Hepatocyte (in vitro differentiated cells): ENCODE data around the gene CD40. TPM values are rescaled to one million over a fixed set of nuclear protein-coding genes. Genes with fewer than 3 reads are reported as not detected.

Source experiments
- DNase-seq: peaks from one replicate; pipeline ENCODE4 v3.0.0-alpha.2; 2016; ENCODE audit warnings: low spot score
- H2AFZ ChIP-seq: fragments of 200-600 bp; sonication (generic); 2 replicates; pipeline ENCODE4 v1.6.0; 2016; ENCODE audit warnings: antibody characterized with exemption, mild to moderate bottlenecking
- H3K27ac ChIP-seq: fragments of 200-600 bp; sonication (generic); 2 replicates; pipeline ENCODE4 v1.5.1; 2016; ENCODE audit warnings: mild to moderate bottlenecking
- H3K27me3 ChIP-seq: fragments of 200-600 bp; sonication (generic); 2 replicates; pipeline ENCODE4 v1.6.1; 2016
- H3K36me3 ChIP-seq: fragments of 200-600 bp; sonication (generic); replicated peaks from 2 replicates; pipeline ENCODE4 v1.5.1; 2016; ENCODE audit warnings: low read depth; ENCODE audit not compliant: insufficient read depth
- H3K4me1 ChIP-seq: fragments of 200-600 bp; sonication (generic); 2 replicates; pipeline ENCODE4 v1.5.1; 2016; ENCODE audit warnings: mild to moderate bottlenecking, moderate library complexity; ENCODE audit not compliant: insufficient read depth
- H3K4me2 ChIP-seq: fragments of 200-600 bp; sonication (generic); 2 replicates; pipeline ENCODE4 v1.6.0; 2016
- H3K4me3 ChIP-seq: fragments of 200-600 bp; sonication (generic); 2 replicates; pipeline ENCODE4 v1.5.1; 2016; ENCODE audit warnings: mild to moderate bottlenecking
- H3K79me2 ChIP-seq: fragments of 200-600 bp; sonication (generic); 2 replicates; pipeline ENCODE4 v1.6.0; 2017; ENCODE audit warnings: mild to moderate bottlenecking
- H3K9me2 ChIP-seq: fragments of 200-600 bp; sonication (generic); replicated peaks from 2 replicates; pipeline ENCODE4 v1.6.0; 2017; ENCODE audit warnings: mild to moderate bottlenecking; ENCODE audit not compliant: insufficient read depth
- H3K9me3 ChIP-seq: fragments of 200-600 bp; sonication (generic); 2 replicates; pipeline ENCODE4 v1.5.1; 2016; ENCODE audit warnings: low read depth, mild to moderate bottlenecking
- H4K20me1 ChIP-seq: fragments of 200-600 bp; sonication (generic); 2 replicates; pipeline ENCODE4 v1.6.0; 2016; ENCODE audit warnings: mild to moderate bottlenecking; ENCODE audit not compliant: insufficient read depth, poor library complexity, severe bottlenecking
- CTCF ChIP-seq: fragments of 200-600 bp; sonication (generic); IDR thresholded peaks from 2 replicates; pipeline ENCODE4 v1.5.1; 2016; ENCODE audit warnings: antibody characterized with exemption, mild to moderate bottlenecking; ENCODE audit not compliant: poor library complexity
- EZH2 ChIP-seq: fragments of 200-600 bp; sonication (generic); IDR thresholded peaks from 2 replicates; pipeline ENCODE4 v1.6.1; 2016; ENCODE audit warnings: antibody characterized with exemption, mild to moderate bottlenecking, borderline replicate concordance
- EZH2phosphoT487 ChIP-seq: fragments of 200-600 bp; sonication (generic); IDR thresholded peaks from one replicate; pipeline ENCODE4 v1.6.1; 2018; ENCODE audit warnings: antibody characterized with exemption, mild to moderate bottlenecking, low read depth, moderate library complexity; ENCODE audit not compliant: unreplicated experiment, severe bottlenecking
- WGBS: methylation state at CpG from one replicate; pipeline ENCODE4 v1.1.6; 2016; ENCODE audit warnings: low lambda C conversion rate; ENCODE audit errors: missing lambda C conversion rate; 5-methylcytosine and 5-hydroxymethylcytosine counted together
- polyA plus RNA-seq: library from polyadenylated mRNA; unstranded; fragments of >200 nt; fragmentation: Nextera tagmentation; extraction: Ambion mirVana; gene quantifications from 2 replicates; pipeline ENCODE4 v1.2.1, GENCODE V29; 2016
- total RNA-seq: library from RNA; depleted of rRNA; stranded (reverse); fragments of >200 nt; gene quantifications from 2 replicates; pipeline ENCODE4 v1.2.3, GENCODE V29; 2014

Gene CD40
- total and polyA plus RNA-seq, 2 experiments from 2014 or later, result 3.2 to 8.0 TPM

GRCh38 chr20:46169245-46170171 lies 51.4 kb downstream of the CD40 start:
- H3K4me3 ChIP-seq, result no peak overlapping the region
- no peaks in the 10 kb centered on the region for H3K36me3 ChIP-seq
- H3K79me2 ChIP-seq, result no peaks in the 10 kb centered on the region
- H4K20me1 ChIP-seq, result no peaks in the 10 kb centered on the region
- H3K27me3 ChIP-seq, result peaks cover 46% of the 10 kb centered on the region
- TF ChIP-seq EZH2phosphoT487 (no peak), CTCF (no peak)
- H3K9me2 ChIP-seq, result no peaks in the 10 kb centered on the region
- no peaks in the 10 kb centered on the region for H3K9me3 ChIP-seq
- H3K27ac ChIP-seq, result no peak overlapping the region
- H3K4me2 ChIP-seq, result no peak overlapping the region
- no peak for DNase-seq
- no peaks in the 10 kb centered on the region for H3K4me1 ChIP-seq
- no peak overlapping the region for H2AFZ ChIP-seq
- 73% methylated on average over 13 of the region's 13 CpGs for WGBS

- Histone ChIP-seq H3K4me2 (no peak overlapping the region), H3K27me3 (peaks cover 63% of the 10 kb centered on the region)
- WGBS, result 71% methylated on average over 2 of the region's 2 CpGs
These were observed 53.4 kb downstream of the CD40 start for GRCh38 chr20:46171476-46171875.

GRCh38 chr20:46171909-46172308 lies 53.8 kb downstream of the CD40 start:
- Histone ChIP-seq H3K27ac (no peak overlapping the region), H3K79me2 (no peaks in the 10 kb centered on the region), H3K9me3 (no peaks in the 10 kb centered on the region), H3K36me3 (no peaks in the 10 kb centered on the region), H3K4me3 (no peak overlapping the region), H2AFZ (no peak overlapping the region), H3K4me2 (no peak overlapping the region), H3K4me1 (no peaks in the 10 kb centered on the region), H3K27me3 (peaks cover 62% of the 10 kb centered on the region), H3K9me2 (no peaks in the 10 kb centered on the region), H4K20me1 (no peaks in the 10 kb centered on the region)
- no peak for DNase-seq
- no peak for TF ChIP-seq EZH2
- no peak for TF ChIP-seq CTCF
- no peak for TF ChIP-seq EZH2phosphoT487
- 79% methylated on average over 5 of the region's 5 CpGs for WGBS

More at GRCh38 chr20:46171476-46171875, 53.4 kb downstream of the CD40 start:
- Histone ChIP-seq H2AFZ (no peak overlapping the region), H3K27ac (no peak overlapping the region), H3K9me2 (no peaks in the 10 kb centered on the region), H3K9me3 (no peaks in the 10 kb centered on the region), H3K4me1 (no peaks in the 10 kb centered on the region), H3K36me3 (no peaks in the 10 kb centered on the region), H3K4me3 (no peak overlapping the region), H4K20me1 (no peaks in the 10 kb centered on the region), H3K79me2 (no peaks in the 10 kb centered on the region)
- no peak for TF ChIP-seq CTCF
- no peak for TF ChIP-seq EZH2phosphoT487
- TF ChIP-seq EZH2, result no peak
- no peak for DNase-seq
